Skeletal muscle satellite cell (primary cell): ENCODE data around the gene CTSW.
A peak's percentile ranks its signal among the peaks of the same experiment; 100 is the strongest.
"Not testable (repeated sequence)": the region's sequence is repeated elsewhere in the genome, so short reads cannot be mapped to it uniquely, and the experiment has no call there.

ENCODE experiments used
- H3K27me3 ChIP-seq: 2 replicates; pipeline ENCODE4 v1.7.0; 2013; ENCODE audit warnings: low read length; ENCODE audit not compliant: control insufficient read depth, insufficient read depth
- H3K36me3 ChIP-seq: 2 replicates; pipeline ENCODE4 v1.7.0; 2013; ENCODE audit warnings: mild to moderate bottlenecking, control low read depth, low read length; ENCODE audit not compliant: insufficient read depth
- H3K4me1 ChIP-seq: 2 replicates; pipeline ENCODE4 v1.7.0; 2013; ENCODE audit warnings: low read length; ENCODE audit not compliant: control insufficient read depth, insufficient read depth
- H3K4me2 ChIP-seq: 2 replicates; pipeline ENCODE4 v1.7.0; 2013; ENCODE audit warnings: mild to moderate bottlenecking, low read length
- H3K4me3 ChIP-seq: 2 replicates; pipeline ENCODE4 v1.7.0; 2013; ENCODE audit warnings: low read length
- H3K9ac ChIP-seq: 2 replicates; pipeline ENCODE4 v1.7.0; 2013; ENCODE audit warnings: mild to moderate bottlenecking, low read depth, low read length, moderate library complexity
- H3K9me3 ChIP-seq: replicated peaks from 2 replicates; pipeline ENCODE4 v1.7.0; 2013; ENCODE audit warnings: mild to moderate bottlenecking, control low read depth, low read length

CTSW gene

DNA sequence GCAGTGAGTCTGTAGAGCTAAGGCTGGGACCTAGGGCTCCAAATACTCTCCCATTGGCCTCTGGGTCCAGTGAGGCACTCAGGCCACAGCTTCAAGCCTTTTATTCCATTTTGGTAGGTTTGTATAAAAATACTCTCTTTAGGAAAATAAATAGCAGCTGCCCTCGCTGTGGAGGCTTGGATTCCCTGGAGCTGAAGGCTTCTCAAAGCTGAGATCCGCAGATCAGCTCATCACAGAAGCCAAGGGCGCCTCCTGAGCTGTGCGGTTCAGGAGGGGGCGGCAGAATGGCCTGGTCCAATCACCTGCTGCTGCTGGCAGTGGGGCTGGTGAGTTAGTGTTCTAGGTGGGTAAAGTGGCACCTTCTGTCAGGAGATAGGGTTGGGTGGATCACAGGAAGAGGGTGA, 12.5 kb downstream of the CTSW start:
- Histone ChIP-seq H3K9ac (peak overlapping the region; percentile 86), H3K36me3 (peaks cover 52% of the 10 kb centered on the region), H3K4me2 (peak overlapping the region; percentile 89), H3K4me3 (peak overlapping the region; percentile 74), H3K4me1 (peaks cover 77% of the 10 kb centered on the region)
- not testable (repeated sequence) for H3K9me3 ChIP-seq, H3K27me3 ChIP-seq

DNA sequence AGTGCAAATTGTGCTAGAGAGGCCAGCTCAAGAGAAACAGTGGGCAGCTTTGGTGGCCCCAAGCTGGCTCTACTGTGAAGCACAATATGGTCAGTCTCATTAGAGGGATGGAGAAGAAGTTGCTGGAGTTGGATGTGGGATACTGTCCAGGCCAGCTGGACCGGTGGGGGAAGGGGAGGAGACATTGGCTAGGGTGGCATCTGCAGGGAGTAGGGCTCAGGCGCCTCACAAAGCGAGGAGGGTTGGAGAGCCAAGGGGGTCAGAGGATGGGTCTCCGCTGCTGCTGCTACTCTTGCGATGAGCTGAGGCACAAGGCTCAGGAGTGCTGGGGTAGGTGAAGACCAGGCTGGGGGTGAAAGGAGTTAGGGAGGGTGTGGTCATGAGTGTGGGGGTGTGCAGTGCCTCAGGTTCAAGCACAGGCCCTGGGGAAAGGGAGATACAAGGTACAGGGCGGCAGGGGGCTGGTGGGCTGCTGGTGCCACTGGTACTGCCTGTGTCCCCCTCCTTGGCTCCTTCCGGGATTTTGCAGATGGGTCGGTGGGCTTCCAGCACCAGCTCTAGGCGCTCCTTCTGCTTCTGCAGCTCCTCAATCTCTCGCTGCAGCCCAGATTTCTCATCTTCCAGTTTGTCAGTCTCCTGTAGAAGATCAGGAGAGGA, 13.2 kb downstream of the CTSW start:
- Histone ChIP-seq H3K9me3 (no peaks in the 10 kb centered on the region), H3K36me3 (peaks cover 57% of the 10 kb centered on the region), H3K4me2 (peak overlapping the region; percentile 89), H3K9ac (peak overlapping the region; percentile 86), H3K27me3 (no peaks in the 10 kb centered on the region), H3K4me3 (peak overlapping the region; percentile 74), H3K4me1 (peaks cover 77% of the 10 kb centered on the region)

DNA sequence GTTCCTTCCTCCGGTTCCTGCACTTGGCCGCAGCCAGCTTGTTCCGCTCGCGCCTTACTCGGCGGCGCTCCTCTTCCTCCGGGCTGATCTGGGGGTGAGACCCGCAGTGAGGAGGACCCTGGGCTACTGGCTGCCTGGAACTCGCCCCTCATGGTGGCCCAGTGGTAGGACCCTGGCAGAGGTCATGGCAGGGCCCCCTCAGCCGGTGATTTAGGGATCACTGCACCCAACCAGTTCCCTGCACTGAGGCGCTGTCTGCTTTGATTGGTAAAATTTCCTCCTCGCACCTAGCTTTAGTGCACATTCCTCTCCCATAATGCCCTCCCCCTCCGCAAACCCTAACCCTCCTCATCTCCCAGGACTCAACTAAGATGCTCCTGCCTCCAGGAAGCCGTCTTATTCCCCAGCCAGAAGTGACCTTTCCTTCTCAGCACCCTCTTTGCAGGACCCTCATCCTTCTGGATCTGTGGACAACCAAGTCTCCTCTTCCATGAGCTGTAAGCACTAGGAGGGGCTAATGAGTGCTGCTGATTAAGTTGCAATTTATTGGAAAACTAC, 14.5 kb downstream of the CTSW start:
- Histone ChIP-seq H3K27me3 (no peaks in the 10 kb centered on the region), H3K36me3 (peaks cover 68% of the 10 kb centered on the region), H3K4me2 (peak overlapping the region; percentile 89), H3K4me3 (peak overlapping the region; percentile 55), H3K9me3 (no peaks in the 10 kb centered on the region), H3K4me1 (peaks cover 71% of the 10 kb centered on the region), H3K9ac (peak overlapping the region; percentile 39)

DNA sequence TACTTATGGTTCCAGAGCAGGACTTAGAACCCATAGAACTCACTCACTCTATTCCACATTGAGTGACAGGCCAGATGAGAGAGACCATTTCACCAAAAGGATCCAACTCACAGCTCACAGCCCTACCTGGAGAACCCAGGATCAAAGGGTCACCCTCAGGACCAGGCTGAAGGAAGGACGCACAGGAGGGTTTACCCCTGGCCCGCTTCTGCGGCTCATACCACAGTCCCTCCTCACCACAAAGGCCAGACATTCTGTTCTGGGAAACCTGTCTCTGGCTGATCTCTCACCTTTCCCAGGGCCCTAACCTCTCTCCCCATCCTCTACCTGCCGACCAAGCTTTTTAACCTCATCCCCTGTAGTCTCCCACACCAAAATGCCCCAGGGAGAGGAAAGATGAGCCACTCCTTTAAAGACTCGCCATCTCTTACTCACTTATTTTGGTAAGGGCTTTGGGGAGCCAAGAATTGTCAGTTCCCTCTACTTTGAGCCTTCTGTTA, 15.9 kb downstream of the CTSW start:
- peaks cover 60% of the 10 kb centered on the region for H3K4me1 ChIP-seq
- H3K4me2 ChIP-seq = peak overlapping the region; percentile 82
- peaks cover 74% of the 10 kb centered on the region for H3K36me3 ChIP-seq
- H3K9me3 ChIP-seq = no peaks in the 10 kb centered on the region
- peak overlapping the region; percentile 96 for H3K9ac ChIP-seq
- H3K27me3 ChIP-seq = no peaks in the 10 kb centered on the region
- H3K4me3 ChIP-seq = peak overlapping the region; percentile 86

DNA sequence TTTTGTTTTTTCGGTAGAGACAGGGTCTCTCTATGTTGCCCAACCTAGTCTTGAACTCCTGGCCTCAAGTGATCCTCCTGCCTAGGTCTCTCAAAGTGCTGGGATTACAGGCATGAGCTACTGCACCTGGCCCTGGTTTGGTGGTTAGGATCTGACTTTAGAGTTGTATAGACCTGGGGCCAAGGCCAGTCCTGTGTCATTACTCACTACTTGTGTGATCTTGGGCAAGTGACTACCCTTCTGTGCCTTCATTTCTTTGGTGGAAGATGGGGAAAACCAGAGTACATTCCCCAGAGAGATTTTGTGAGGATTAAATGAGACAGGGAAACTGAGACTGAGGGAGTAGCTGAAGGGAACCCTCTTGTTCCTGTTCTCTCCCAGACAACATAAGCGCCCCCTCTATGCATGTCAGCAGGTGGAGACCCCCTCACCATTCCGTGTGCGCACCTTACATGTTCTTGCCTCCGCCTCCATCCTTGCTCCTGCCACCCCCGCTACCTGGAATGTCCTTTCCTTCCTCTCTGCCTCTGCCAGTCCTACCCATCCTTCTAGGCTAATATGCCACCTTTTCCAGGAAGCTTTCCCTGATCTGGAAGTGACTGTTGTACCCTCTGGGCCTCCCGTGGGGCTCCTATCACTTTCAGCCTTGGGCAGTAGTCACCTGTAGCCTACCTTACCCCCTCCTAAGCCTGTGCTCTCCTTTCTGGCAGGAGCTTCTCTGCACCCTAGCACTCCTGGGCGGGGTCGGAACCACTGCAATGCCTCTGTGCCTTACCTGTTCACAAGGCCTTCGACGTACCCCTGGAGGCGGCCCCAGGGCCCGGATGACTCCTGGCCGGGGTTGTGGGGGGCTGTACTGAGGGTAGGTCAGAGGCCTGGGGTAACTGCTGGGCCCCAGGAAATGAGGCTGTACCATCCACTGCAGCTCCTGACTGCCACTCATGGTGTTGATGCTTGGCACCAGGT, 16.7 kb downstream of the CTSW start:
- Histone ChIP-seq H3K9ac (peak overlapping the region; percentile 96), H3K9me3 (no peaks in the 10 kb centered on the region), H3K4me2 (peak overlapping the region; percentile 82), H3K36me3 (peaks cover 70% of the 10 kb centered on the region), H3K27me3 (no peaks in the 10 kb centered on the region), H3K4me1 (peaks cover 65% of the 10 kb centered on the region), H3K4me3 (peak overlapping the region; percentile 86)

DNA sequence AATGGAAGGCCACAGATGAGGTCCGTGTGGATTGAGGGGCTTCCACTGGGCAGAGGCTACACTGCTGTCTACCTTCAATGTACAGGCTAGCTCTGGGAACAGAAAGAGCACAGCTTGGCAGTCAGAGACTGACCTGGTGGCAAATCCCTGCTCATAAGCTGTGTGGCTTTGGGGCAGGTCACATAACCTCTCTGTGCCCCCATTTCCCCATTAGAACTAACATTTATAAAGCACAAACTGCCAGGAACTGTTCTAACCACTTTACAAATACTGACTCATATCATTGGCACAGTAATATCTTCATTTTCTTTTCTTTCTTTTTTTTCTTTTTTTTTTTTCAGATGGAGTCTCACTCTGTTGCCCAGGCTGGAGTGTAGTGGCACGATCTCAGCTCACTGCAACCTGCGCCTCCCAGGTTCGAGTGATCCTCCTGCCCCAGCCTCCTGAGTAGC, 17.4 kb downstream of the CTSW start:
- no peaks in the 10 kb centered on the region for H3K9me3 ChIP-seq
- peak overlapping the region; percentile 82 for H3K4me2 ChIP-seq
- peak overlapping the region; percentile 86 for H3K4me3 ChIP-seq
- H3K9ac ChIP-seq = peak overlapping the region; percentile 96
- peaks cover 65% of the 10 kb centered on the region for H3K4me1 ChIP-seq
- peaks cover 63% of the 10 kb centered on the region for H3K36me3 ChIP-seq
- no peaks in the 10 kb centered on the region for H3K27me3 ChIP-seq

DNA sequence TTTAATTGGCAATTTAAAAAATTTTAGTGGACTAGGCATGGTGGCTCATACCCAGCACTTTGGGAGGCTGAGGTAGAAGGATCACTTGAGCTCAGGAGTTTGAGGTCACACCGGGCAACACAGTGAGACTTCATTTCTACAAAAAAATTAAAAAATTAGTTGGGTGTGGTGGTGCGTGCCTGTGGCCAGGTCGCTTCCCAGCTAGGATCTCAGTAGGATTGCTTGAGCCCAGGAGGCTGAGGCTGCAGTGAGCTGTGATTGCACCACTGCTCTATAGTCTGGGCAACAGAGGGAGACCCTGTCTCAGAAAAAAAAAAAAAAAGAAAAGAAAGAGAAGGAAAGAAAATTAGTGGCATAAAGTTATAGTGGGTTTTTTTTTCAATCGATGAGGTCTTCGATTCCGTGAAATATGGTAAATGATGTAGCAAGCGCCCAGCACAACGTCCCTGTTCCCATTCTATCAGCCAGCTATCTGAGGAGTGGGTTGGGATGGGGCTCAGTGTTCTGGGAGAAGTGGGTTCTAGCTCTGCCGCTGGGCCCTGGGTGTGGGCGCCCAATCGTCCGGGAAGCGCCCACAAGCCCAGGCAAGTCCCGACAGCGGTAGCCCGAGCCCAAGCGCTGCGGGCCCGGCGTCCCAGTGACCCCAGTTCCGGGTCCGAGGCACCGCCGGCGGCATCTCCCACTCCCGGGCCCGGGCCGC, 19.2 kb downstream of the CTSW start:
- H3K9me3 ChIP-seq = no peaks in the 10 kb centered on the region
- peaks cover 47% of the 10 kb centered on the region for H3K36me3 ChIP-seq
- peak overlapping the region; percentile 86 for H3K4me3 ChIP-seq
- peaks cover 67% of the 10 kb centered on the region for H3K4me1 ChIP-seq
- H3K4me2 ChIP-seq = peak overlapping the region; percentile 82
- no peaks in the 10 kb centered on the region for H3K27me3 ChIP-seq
- H3K9ac ChIP-seq = peak overlapping the region; percentile 96

DNA sequence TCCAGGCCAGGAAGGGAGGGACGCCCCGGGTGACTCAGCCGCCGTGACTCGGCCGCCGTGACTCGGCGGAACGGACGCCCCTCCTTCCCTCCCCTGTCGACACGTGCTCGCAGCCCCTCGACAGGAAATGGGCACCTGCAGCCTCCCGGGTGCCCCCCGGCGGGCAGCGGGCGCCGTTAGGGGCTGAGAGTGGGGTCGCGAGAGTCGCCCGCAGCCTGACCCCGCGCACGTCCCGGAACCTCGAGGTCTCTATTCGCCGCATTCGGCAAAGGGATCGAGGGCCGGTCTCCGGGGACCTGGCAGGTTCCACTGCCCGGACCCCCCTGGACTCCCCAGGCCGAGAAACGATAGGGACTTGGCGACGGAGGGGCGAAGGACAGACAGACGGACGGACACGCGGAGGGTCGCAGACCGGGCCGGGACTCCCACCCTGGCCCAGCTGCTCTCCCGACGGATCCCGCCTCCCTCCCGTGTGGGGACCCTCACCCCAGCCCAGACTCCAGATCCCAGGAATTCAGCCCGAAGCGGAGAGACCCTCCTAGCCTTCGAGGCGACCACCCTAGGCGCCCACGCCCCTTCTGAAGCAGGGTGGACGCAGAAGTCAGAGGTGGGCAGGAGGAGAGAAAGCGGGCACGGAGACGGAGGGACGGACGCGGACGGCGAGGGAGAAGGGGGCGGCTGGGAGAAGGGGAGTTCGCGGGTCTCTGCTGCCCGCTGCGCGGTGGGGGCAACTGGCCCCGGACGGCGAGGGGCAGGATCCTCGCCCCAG, 19.9 kb downstream of the CTSW start:
- Histone ChIP-seq H3K9me3 (no peaks in the 10 kb centered on the region), H3K4me3 (peak overlapping the region; percentile 86), H3K27me3 (no peaks in the 10 kb centered on the region), H3K4me1 (peaks cover 63% of the 10 kb centered on the region), H3K9ac (peak overlapping the region; percentile 96), H3K36me3 (peaks cover 41% of the 10 kb centered on the region), H3K4me2 (peak overlapping the region; percentile 82)

DNA sequence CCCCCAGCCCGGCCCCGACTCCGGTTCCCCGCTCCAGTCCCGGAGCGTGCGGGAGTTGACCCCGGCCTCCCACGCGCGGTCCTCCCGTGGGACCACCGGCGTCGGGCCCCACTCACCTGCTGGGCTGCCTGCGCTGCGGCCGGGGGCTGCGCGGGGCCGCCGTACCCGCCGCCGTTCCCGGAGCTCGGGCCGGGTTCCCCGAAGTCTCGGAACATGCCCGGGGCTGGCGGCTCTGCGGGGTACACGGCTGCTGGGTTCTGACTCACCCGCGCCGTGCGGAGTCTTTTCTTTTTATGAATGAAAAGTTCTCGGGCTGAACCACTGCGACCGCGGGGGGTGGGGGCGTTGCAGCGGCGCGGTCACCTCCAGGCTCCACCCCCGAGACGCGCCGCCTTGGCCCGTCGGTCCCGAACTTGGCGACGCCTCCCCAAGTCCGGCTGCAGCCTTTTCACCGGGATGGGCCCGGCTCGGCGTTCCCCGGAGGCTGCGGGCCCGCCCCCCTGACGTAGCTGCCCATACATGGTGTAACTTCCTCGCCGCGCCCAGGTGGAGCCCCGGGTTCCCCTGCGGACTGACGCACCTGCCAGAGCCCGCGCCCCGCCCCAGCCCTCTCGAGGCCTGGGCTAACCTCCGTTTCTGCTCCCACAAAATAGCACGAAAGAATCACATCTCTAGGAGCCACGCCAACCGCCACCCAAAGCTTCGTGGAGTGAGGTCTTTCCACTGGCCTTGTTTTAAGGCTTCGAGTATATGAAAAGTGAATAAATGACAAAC, 20.7 kb downstream of the CTSW start, which contains the start of gene FOSL1:
Gene FOSL1, minus strand, starts transcription at position 264 of the 774 bp plus-strand sequence. Its CDS starts 49 bp downstream, at position 215.
- Histone ChIP-seq H3K27me3 (no peaks in the 10 kb centered on the region), H3K36me3 (peaks cover 39% of the 10 kb centered on the region), H3K9ac (peak within 1 kb of the TSS; percentile 96), H3K4me1 (peaks cover 60% of the 10 kb centered on the region), H3K4me2 (peak within 1 kb of the TSS; percentile 82), H3K9me3 (no peaks in the 10 kb centered on the region), H3K4me3 (peak within 1 kb of the TSS; percentile 86)

DNA sequence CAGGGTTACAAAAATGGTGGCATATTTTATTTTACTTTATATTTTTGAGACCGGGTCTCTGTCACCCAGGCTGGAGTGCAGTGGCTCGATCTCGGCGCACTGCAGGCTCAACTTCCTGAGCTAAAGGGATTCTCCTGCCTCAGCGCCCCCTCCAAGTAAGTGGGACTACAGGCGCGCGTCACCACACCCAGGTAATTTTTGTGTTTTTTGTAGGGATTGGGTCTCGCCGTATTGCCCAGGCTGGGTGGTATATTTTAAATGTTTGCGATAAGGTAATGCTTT, 21.2 kb downstream of the CTSW start:
- Histone ChIP-seq H3K27me3 (no peaks in the 10 kb centered on the region), H3K36me3 (peaks cover 34% of the 10 kb centered on the region), H3K4me2 (peak overlapping the region; percentile 69), H3K9ac (peak overlapping the region; percentile 96), H3K4me3 (peak overlapping the region; percentile 86), H3K9me3 (no peaks in the 10 kb centered on the region), H3K4me1 (peaks cover 55% of the 10 kb centered on the region)
